Raji (cell line): Measurements from ENCODE around the gene ATP12A.

Experiments used
- POLR2A ChIP-seq: IDR thresholded peaks from 2 replicates; pipeline ENCODE4 v1.6.1; 2011; ENCODE audit warnings: low read depth, low read length, control low read depth; ENCODE audit not compliant: insufficient read depth

The ATP12A gene

GRCh38 chr13:24727731-24728601 is 47.8 kb downstream of the ATP12A start:
- TF ChIP-seq POLR2A = no peak

GRCh38 chr13:24734950-24735349 is 54.7 kb downstream of the ATP12A start:
- TF ChIP-seq POLR2A = no peak

GRCh38 chr13:24737042-24737441 is 56.8 kb downstream of the ATP12A start:
- no peak for TF ChIP-seq POLR2A

GRCh38 chr13:24738366-24738847 is 58.2 kb downstream of the ATP12A start:
- TF ChIP-seq POLR2A = no peak

GRCh38 chr13:24740014-24740890 is 60.0 kb downstream of the ATP12A start:
- TF ChIP-seq POLR2A = no peak

- no peak for TF ChIP-seq POLR2A
These were observed 60.9 kb downstream of the ATP12A start for GRCh38 chr13:24741016-24741662.

GRCh38 chr13:24741791-24742190 is 61.6 kb downstream of the ATP12A start:
- TF ChIP-seq POLR2A = no peak

- no peak for TF ChIP-seq POLR2A
These were observed 62.1 kb downstream of the ATP12A start for GRCh38 chr13:24742294-24742693.

GRCh38 chr13:24742977-24743376 is 62.8 kb downstream of the ATP12A start:
- TF ChIP-seq POLR2A = no peak

GRCh38 chr13:24744247-24744646 is 64.0 kb downstream of the ATP12A start:
- TF ChIP-seq POLR2A = no peak

GRCh38 chr13:24745516-24745860 is 65.3 kb downstream of the ATP12A start:
- TF ChIP-seq POLR2A = no peak

GRCh38 chr13:24745861-24746617 is 65.8 kb downstream of the ATP12A start:
- TF ChIP-seq POLR2A = no peak

- TF ChIP-seq POLR2A = no peak
These were observed 66.5 kb downstream of the ATP12A start for GRCh38 chr13:24746618-24747247.
